Measurements from ENCODE around the gene DOCK7. TPM values are rescaled to one million over a fixed set of nuclear protein-coding genes. Genes with fewer than 3 reads are reported as not detected.

The DOCK7 gene
- polyA plus RNA-seq, 1 of the 3 experiments (the other 2 are of a cell fraction), result 27.6 TPM

DNA sequence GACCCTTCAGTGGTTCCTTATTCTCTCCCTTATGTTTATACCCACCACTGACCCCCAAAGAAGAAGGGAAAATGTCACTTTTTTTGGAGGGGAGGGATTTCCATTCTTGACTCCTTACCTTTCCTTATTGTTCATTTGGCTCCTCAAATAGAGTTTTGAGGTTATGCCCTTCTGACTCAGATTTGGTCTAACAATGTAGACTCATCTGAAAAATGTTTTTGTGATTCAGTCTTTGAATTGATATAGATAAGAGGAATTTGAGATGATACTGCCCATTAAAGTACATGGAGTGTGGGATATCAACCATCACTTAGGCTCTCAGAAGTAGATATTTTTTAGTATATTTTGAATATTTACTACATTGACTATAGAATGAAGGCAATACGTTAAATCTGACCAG, 235.2 kb downstream of the DOCK7 start:
- Histone ChIP-seq H3K27ac (ENCODE audit: low read depth in 2 of 2, low read length in 1 of 2) (peak overlapping the region in 1 of 2 experiments; percentile 44; a peak in 2 of 4 replicates), H3K9ac (no peak overlapping the region), H3K9me3 (no peaks in the 10 kb centered on the region), H3K79me2 (ENCODE audit: insufficient read depth) (peaks cover 11% of the 10 kb centered on the region; the same call in 1 of the 2 replicates), H3K9me2 (no peaks in the 10 kb centered on the region), H3K36me3 (replicated peaks in 1 of 2; ENCODE audit: control insufficient read depth in 1 of 2, insufficient read depth in 2 of 2, low read length in 1 of 2) (peaks cover 74 to 81% of the 10 kb centered on the region in 2 experiments), H3K4me2 (no peak overlapping the region), H4K20me1 (ENCODE audit: insufficient read depth) (no peaks in the 10 kb centered on the region), H3K27me3 (ENCODE audit: insufficient read depth) (no peaks in the 10 kb centered on the region), H3F3A (replicated peaks; ENCODE audit: insufficient read depth) (peaks cover 44% of the 10 kb centered on the region), H3K4me1 (ENCODE audit: control insufficient read depth in 1 of 2, insufficient read depth in 2 of 2, low read depth in 1 of 2, low read length in 1 of 2) (no peaks in the 10 kb centered on the region), H3K4me3 (ENCODE audit: low read depth in 2 of 2, low read length in 1 of 2) (no peak overlapping the region), H2AFZ (ENCODE audit: low read depth) (no peak overlapping the region)
- DNase-seq, result no peak
- WGBS (ENCODE audit: low lambda C conversion rate), result 92% methylated on average over 1 of the region's 1 CpG
- POLR2A ChIA-PET, result no interaction called here
- CTCF ChIA-PET, result no interaction called here
- TF ChIP-seq JUND (IDR thresholded peaks at IDR 0.05), result peak; percentile 31; the same call in 1 of the 2 replicates
- TF ChIP-seq FOSL2 (IDR thresholded peaks at IDR 0.05; ENCODE audit: borderline replicate concordance, low read depth), result peak; percentile 71
- TF ChIP-seq POLR2AphosphoS5 (IDR thresholded peaks at IDR 0.05; ENCODE audit: low read depth, low read length), result no peak; the same call in 1 of the 2 replicates

- ChIA-PET POLR2A (interaction anchor here (0.6 kb wide), 1 partner anchor 259 kb away, joined by 3 read pairs; no protein-coding TSS in a partner anchor), CTCF (interaction anchor here (0.8 to 1.3 kb wide), 2 partner anchors 10 to 296 kb away, joined by 3 to 4 read pairs; no protein-coding TSS in a partner anchor)
- Histone ChIP-seq H2AFZ (ENCODE audit: low read depth) (no peak overlapping the region), H3K9me2 (no peaks in the 10 kb centered on the region), H3F3A (replicated peaks; ENCODE audit: insufficient read depth) (peaks cover 41% of the 10 kb centered on the region), H3K79me2 (ENCODE audit: insufficient read depth) (peaks cover 32% of the 10 kb centered on the region; the same call in 1 of the 2 replicates), H4K20me1 (ENCODE audit: insufficient read depth) (no peaks in the 10 kb centered on the region), H3K9ac (no peak overlapping the region), H3K4me1 (ENCODE audit: control insufficient read depth in 1 of 2, insufficient read depth in 2 of 2, low read depth in 1 of 2, low read length in 1 of 2) (no peaks in the 10 kb centered on the region), H3K4me2 (no peak overlapping the region), H3K36me3 (replicated peaks in 1 of 2; ENCODE audit: control insufficient read depth in 1 of 2, insufficient read depth in 2 of 2, low read length in 1 of 2) (peaks cover 64 to 90% of the 10 kb centered on the region in 2 experiments), H3K27me3 (ENCODE audit: insufficient read depth) (no peaks in the 10 kb centered on the region), H3K4me3 (ENCODE audit: low read depth in 2 of 2, low read length in 1 of 2) (no peak overlapping the region), H3K27ac (ENCODE audit: low read depth in 2 of 2, low read length in 1 of 2) (no peak overlapping the region), H3K9me3 (no peaks in the 10 kb centered on the region)
- TF ChIP-seq JUND (IDR thresholded peaks at IDR 0.05), result no peak
- no peak for TF ChIP-seq MAX (IDR thresholded peaks at IDR 0.05; ENCODE audit: low read depth)
- TF ChIP-seq REST (IDR thresholded peaks at IDR 0.05; ENCODE audit: low read depth, low read length), result no peak
- no peak for TF ChIP-seq CHD2 (IDR thresholded peaks at IDR 0.05; ENCODE audit: low read length, partially characterized antibody)
- TF ChIP-seq SMC3 (IDR thresholded peaks at IDR 0.05; ENCODE audit: low read depth, low read length), result no peak
- no peak for TF ChIP-seq FOXM1 (IDR thresholded peaks at IDR 0.05; ENCODE audit: low read depth)
- TF ChIP-seq MXI1 (IDR thresholded peaks at IDR 0.05; ENCODE audit: low read depth, low read length), result no peak
- TF ChIP-seq MEF2A (IDR thresholded peaks at IDR 0.05; ENCODE audit: borderline replicate concordance, low read depth), result no peak
- TF ChIP-seq NFIC (IDR thresholded peaks at IDR 0.05; ENCODE audit: borderline replicate concordance), result no peak
- TF ChIP-seq RXRA (IDR thresholded peaks at IDR 0.05; ENCODE audit: borderline replicate concordance, low read depth), result no peak
- no peak for TF ChIP-seq TAF1 (IDR thresholded peaks at IDR 0.05; ENCODE audit: borderline replicate concordance, low read depth, low read length)
- DNase-seq, result no peak
- 100% methylated on average over 2 of the region's 2 CpGs for WGBS (ENCODE audit: low lambda C conversion rate)
Observed at GRCh38 chr1:62450301-62450700, 237.9 kb downstream of the DOCK7 start.

Measured in SK-N-SH (cell line).